RWPE1 (cell line): Measurements from ENCODE around the gene SPATA13.

Source experiments
- CTCF ChIA-PET: fragments of 350-600 bp; sonication (Branson Sonifier 250); formaldehyde crosslinking; extraction: SDS; loops from one replicate; lab custom pipeline; 2021; lab: Yijun Ruan, JAX
- POLR2A ChIA-PET: fragments of 400-600 bp; formaldehyde crosslinking; extraction: SDS; loops from one replicate; lab custom pipeline; 2020; ENCODE audit warnings: antibody characterized with exemption; ENCODE audit not compliant: low non-redundant PET; lab: Yijun Ruan, JAX
- DNase-seq: peaks from one replicate; pipeline ENCODE4 v3.0.0; 2012; ENCODE audit warnings: low spot score
- H3K27ac ChIP-seq: fragments of 450-650 bp; 2 replicates; pipeline ENCODE4 v1.5.1; 2017
- TF ChIP-seq, protein P1 (sequence below): fragments of 450-650 bp; conservative IDR thresholded peaks from 2 replicates; pipeline ENCODE4 v1.5.1; 2017; ENCODE audit warnings: low read depth, mild to moderate bottlenecking

Gene SPATA13

DNA sequence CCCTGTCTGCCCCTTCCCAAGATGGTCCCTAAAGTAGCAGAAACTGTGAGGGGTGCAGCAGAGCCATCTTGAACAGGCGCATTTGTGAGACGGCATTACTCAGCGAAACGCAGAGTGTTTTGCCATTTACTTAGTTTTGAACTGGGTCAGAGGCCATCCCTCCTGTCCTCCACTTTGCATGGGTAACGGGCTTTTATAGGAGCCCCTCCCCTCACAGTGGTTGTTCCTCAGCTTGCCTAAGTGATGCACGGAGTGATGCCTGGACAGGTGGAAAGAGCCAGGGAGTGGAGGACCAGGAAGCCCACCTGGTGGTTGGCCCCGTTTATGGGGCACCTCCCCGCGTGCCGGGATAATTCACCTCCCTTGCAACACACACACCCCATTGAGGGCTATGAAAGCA is 80.8 kb downstream of the SPATA13 start:
- H3K27ac ChIP-seq = no peak overlapping the region
- ChIA-PET POLR2A (no interaction called here), CTCF (no interaction called here)
- no peak for DNase-seq
- TF ChIP-seq, protein P1, sequence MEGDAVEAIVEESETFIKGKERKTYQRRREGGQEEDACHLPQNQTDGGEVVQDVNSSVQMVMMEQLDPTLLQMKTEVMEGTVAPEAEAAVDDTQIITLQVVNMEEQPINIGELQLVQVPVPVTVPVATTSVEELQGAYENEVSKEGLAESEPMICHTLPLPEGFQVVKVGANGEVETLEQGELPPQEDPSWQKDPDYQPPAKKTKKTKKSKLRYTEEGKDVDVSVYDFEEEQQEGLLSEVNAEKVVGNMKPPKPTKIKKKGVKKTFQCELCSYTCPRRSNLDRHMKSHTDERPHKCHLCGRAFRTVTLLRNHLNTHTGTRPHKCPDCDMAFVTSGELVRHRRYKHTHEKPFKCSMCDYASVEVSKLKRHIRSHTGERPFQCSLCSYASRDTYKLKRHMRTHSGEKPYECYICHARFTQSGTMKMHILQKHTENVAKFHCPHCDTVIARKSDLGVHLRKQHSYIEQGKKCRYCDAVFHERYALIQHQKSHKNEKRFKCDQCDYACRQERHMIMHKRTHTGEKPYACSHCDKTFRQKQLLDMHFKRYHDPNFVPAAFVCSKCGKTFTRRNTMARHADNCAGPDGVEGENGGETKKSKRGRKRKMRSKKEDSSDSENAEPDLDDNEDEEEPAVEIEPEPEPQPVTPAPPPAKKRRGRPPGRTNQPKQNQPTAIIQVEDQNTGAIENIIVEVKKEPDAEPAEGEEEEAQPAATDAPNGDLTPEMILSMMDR = no peak

DNA sequence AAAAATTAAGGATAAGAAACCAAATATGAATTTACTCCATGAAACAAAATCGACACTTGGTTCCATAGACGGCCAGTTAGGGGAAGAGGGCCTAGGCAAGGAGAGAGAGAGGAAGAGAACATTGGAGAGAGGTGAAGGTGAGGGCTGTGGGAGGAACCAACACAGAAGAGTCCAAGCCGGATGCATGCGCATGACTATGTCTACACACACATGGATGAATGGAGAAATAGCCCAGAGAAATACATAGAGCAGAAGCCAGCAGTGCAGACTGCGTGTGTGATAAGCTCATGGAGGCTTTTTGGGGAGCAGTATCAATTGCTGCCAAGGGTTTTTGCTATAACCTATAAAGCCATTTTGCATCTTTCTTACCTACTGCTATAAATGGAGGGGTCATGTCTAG is 81.6 kb downstream of the SPATA13 start:
- no peak overlapping the region for H3K27ac ChIP-seq
- TF ChIP-seq, protein P1 = no peak
- POLR2A ChIA-PET = no interaction called here
- DNase-seq = no peak
- CTCF ChIA-PET = interaction anchor here (1.0 kb wide), 1 partner anchor 13 kb away, joined by 4 read pairs; no protein-coding TSS in a partner anchor

DNA sequence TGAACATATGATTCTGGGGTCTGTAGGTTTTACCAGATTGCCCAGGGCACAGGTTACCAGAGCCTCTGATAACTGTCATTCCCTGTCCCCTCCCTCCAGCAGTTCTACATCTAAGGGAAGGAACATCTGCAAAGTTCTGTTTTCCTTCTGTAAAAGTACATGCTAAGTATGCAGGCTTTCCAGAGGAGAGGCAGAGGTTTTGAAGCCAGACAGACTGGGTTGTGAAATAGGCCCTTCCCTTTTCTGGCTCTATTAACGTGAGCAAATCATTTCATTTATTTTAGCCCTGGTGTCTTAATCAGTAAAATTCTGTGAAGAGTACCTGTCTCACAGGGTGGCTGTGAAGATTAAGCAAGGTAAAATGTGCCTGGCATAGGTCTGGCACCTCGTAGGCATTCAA is 82.8 kb downstream of the SPATA13 start:
- CTCF ChIA-PET = no interaction called here

DNA sequence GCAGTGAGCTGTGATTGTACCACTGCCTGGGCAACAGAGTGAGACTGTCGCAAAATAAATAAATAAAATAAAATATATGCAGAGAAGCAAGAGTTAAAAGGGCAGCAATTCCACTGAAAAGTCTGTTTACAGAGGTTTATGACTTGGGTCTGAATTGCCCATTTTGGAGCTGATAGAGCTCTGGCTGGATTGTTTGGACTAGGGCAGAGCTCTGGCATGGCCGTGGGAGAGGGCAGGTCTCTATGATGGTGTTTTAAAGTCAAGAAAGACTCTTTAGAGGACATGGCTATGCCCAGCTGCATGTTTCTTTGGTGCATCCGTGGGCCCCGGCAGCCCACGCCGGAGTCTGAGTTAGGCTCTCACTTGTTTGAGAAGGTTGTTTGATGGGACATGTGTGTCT is 84.3 kb downstream of the SPATA13 start:
- DNase-seq = no peak
- H3K27ac ChIP-seq = no peak overlapping the region
- TF ChIP-seq, protein P1 = no peak
- POLR2A ChIA-PET = no interaction called here
- CTCF ChIA-PET = interaction anchor here (0.6 kb wide), 1 partner anchor 1483 kb away, joined by 3 read pairs; no protein-coding TSS in a partner anchor

More for the DNA sequence above, 82.8 kb downstream of the SPATA13 start:
- DNase-seq = no peak
- no peak overlapping the region for H3K27ac ChIP-seq
- TF ChIP-seq, protein P1 = no peak
- POLR2A ChIA-PET = no interaction called here

DNA sequence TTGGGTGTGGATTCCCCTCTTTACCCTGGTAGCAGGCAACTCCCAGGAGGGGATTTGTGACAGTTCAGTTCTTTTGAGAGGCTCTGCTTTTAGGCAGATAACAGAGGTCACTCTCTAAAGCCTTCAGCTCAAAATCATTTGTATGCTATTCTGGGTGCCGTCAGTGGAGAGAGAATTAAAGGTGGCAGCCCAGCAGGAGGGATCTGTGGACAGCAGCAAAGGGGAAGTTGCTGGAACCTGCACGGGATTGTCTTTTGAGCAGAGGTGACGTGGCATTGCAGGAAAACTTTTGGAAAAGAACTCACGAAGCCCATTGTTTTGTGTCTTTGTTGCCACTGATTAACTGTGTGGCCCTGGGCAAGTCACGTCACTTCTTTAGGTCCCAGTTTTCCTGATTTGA is 86.5 kb downstream of the SPATA13 start:
- TF ChIP-seq, protein P1 = no peak
- ChIA-PET CTCF (no interaction called here), POLR2A (no interaction called here)
- no peak for DNase-seq
- H3K27ac ChIP-seq = no peak overlapping the region

DNA sequence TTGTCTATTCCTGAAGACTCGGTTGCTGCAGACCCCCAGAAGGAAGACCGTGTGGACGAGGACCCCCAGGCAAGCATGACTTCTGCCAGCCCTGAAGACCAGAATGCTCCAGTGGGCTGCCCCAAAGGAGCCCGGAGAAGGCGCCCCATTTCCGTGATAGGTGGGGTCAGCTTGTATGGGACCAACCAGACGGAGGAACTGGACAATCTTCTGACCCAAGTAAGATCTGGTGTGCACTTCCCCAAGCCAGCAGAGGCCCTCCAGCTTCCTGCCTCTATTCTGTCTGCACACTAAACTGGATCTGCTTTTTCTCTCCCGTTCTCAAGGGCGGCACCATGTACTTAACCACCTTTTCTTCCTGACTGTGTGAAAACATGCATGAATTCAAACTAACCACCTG is 89.1 kb downstream of the SPATA13 start:
- CTCF ChIA-PET = no interaction called here
- POLR2A ChIA-PET = no interaction called here
- no peak overlapping the region for H3K27ac ChIP-seq
- no peak for DNase-seq
- TF ChIP-seq, protein P1 = no peak
